ENCODE measurements around the gene NSD1.

GRCh38 chr5:177294632-177295031 is 161.1 kb downstream of the NSD1 start:
- no peak for TF ChIP-seq CTCF (IDR thresholded peaks at IDR 0.05)
- no peak for TF ChIP-seq POLR2A (IDR thresholded peaks at IDR 0.05)

Data from esophagus squamous epithelium (tissue), 4 donors.